ENCODE results near the gene CTNNBL1.
"Not testable (repeated sequence)": the region's sequence is repeated elsewhere in the genome, so short reads cannot be mapped to it uniquely, and the experiment has no call there.

The CTNNBL1 gene

GRCh38 chr20:37711994-37712964 lies 18.4 kb downstream of the CTNNBL1 start:
- no peak for DNase-seq

DNA sequence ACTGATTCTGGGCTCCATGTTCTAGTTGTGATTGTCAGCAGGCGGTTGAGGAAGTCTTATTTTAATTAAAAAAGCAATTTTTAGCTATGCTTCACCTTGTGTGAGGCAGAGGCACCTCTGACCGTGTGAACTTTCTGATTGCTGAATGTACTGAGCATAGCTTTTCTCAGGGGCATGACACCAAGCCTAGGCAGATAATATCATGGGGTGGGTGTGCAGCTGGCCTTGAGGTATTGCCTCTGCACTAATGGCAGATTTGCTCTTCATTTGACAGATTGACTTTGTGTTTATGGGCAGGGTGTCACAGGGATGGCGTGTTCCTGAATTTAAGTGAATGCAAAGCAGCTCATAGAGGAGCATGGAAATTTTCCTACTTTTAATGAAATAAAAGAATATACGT lies 19.6 kb downstream of the CTNNBL1 start:
- no peak for DNase-seq

DNA sequence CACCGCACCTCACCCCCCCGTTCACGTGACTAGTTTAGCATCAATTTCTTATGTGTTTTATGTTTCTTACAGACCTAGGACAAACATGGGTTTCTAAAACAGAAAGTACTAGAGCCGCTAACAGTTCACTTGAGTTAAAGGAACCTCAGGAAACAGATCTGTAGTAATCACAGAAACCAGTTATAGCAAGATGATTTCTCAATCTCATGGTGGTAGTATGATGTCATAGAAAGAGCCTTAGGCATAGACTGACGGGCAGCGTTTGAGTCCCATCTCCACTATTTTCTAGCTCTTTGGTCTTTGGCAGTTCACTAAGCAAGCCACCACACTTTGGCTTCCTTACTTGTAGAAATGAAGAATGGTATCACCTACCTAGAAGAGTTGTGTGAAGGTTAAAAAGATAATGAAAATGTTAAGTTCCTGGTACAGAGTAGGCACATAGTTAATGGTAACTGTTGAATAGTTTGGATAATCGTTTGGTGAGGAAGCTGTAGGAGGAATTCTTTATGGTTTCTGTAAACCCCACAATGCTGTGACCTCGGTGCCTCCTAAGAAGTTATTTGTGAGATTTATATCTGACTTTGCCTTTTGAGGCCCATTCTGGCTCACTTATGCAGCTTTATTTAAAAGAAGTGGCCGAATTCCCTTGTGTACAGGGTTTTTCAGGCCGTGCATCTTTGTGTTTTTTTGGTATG lies 21.3 kb downstream of the CTNNBL1 start:
- DNase-seq = no peak

DNA sequence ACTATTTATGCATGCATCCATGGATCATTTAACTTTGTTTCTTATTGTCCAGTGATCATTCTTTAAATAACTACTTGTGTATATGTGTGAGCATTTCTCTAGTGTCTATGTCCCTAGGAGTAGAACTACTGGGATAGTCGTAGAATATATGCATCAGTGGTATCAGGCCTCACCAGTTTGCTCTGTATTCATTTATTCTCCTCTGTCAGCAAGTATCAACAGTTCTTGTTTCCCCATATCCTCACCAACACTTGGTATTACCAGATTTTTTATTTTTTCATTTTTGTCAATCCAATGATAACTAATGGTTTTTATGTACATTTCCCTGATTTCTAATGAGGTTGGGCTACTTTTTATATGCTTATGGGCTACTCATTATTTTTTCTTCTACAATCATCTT lies 27.9 kb downstream of the CTNNBL1 start:
- no peak for DNase-seq

DNA sequence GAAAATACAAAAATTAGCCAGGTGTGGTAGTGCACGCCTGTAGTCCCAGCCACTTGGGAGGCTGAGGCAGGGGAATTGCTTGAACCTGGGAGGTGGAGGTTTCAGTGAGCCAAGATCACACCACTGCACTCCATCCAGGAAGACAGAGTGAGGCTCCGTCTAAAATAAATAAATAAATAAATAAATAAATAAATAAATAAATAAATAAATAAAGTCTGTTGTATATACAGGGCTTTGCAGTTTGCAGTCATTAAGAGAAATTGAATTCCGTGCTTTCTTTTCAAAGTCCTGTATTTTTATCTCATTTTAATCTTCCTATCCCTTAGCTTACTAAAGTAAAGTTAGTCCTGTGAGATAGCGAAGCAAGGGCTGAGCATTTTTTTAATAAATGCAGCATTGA lies 28.5 kb downstream of the CTNNBL1 start:
- not testable (repeated sequence) for DNase-seq

DNA sequence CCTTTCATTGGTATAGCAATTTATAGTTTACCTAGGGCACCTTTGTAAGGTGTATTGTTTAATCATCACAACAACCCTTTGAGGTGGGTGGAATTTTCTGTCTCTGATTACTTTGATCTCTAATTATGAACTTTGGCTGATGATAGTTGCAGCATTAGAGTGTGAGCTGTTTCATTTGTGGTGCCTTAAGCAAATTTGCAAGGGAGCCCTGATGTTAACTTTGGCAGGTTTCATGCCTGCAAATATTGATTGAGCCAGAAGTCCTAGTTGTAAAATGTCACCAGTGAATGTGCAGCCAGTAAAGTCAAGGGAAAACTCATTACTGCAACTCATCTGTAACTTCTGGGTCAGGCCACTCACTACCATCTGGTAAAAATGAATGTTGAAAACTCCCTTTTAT lies 29.8 kb downstream of the CTNNBL1 start:
- DNase-seq = no peak

GRCh38 chr20:37725165-37725564 lies 31.3 kb downstream of the CTNNBL1 start:
- DNase-seq = no peak

- no peak for DNase-seq
These were observed 32.0 kb downstream of the CTNNBL1 start for GRCh38 chr20:37725855-37726254.

GRCh38 chr20:37726321-37726720 lies 32.5 kb downstream of the CTNNBL1 start:
- no peak for DNase-seq

GRCh38 chr20:37726971-37727956 lies 33.4 kb downstream of the CTNNBL1 start:
- no peak for DNase-seq

DNA sequence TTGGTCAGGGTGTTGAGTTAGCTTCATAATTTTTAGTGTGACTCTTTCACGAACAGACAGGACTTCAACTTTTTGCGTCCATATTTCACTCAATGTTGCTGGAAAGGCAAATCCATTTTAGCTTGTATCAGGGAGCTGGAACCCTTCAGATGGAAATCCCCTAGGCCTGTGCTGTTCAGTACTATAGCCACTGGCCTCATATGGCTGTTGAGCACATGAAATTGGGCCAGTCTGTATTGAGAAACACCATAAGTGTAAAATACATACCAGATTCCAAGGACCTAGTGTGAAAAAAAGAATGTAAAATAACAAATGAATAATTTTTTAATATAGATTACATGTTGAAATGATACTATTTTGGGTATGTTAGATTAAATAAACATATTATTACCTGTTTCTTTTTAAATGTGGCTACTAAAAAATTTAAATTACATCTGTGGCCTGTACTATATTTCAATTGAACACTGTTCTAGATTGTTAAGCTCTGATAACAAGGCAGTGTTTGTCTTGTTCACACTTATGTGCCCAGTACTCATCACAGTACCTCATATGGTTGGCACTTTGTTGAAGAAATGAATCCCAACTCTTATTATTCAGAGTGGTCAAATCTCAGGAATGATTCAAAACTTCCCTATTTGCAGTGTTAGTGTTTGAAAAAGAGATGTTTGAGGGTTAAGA lies 34.3 kb downstream of the CTNNBL1 start:
- no peak for DNase-seq

DNA sequence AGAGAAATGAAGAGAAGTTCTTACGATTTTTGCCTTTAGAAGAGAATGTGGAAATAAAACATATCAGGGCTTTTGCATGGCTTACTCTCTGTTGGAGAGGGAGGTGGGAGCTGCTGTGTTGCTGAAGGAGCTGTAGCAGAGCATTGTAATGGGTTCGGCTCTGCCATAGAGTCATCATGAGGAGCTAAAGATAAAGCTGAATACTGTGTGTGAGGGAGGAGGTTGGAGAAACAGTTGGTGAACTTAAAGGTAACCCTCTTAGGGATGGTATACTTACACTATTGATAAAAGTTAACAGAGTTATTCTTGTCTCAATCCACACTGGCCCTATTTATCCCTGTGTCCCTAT lies 34.8 kb downstream of the CTNNBL1 start:
- DNase-seq = no peak

GRCh38 chr20:37729452-37729851 lies 35.6 kb downstream of the CTNNBL1 start:
- DNase-seq = no peak

DNA sequence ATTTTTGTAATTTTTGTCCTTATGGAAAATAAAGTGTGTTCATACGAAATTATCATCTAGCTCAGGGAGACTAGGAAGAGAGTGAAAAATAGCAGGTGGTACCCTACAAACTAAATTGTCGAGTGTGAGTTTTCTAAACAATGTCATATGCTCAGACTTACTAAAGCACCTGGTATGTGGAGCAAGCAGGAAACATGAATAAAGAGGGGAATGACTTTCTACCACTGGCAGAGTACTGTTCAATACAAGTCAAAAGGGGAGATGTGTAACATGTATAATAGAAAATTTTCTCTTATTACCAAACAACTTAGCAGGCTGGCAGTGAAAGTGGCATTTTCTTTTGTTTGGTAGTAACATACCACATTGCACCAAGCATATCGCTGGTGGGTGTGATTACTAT lies 36.1 kb downstream of the CTNNBL1 start:
- DNase-seq = no peak

DNA sequence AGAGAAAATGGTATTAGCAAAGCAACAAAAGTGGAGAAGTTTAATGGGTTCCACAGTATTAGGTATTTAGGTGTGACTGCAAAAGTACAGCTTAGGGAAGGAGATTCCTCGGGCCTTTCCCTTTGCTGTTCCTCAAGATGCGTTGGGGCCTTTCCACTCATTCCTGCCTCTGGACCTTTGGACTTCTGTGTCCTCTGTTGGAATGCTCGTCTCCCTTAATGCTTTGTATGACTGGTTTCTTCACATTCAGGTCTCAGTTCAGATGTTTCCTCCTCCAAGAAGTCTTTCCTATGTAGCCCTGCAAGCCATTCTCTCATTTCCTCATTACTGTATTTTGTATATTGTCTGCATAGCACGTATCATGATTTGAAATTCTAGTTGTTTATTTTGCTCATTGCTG lies 39.6 kb downstream of the CTNNBL1 start:
- DNase-seq = no peak

DNA sequence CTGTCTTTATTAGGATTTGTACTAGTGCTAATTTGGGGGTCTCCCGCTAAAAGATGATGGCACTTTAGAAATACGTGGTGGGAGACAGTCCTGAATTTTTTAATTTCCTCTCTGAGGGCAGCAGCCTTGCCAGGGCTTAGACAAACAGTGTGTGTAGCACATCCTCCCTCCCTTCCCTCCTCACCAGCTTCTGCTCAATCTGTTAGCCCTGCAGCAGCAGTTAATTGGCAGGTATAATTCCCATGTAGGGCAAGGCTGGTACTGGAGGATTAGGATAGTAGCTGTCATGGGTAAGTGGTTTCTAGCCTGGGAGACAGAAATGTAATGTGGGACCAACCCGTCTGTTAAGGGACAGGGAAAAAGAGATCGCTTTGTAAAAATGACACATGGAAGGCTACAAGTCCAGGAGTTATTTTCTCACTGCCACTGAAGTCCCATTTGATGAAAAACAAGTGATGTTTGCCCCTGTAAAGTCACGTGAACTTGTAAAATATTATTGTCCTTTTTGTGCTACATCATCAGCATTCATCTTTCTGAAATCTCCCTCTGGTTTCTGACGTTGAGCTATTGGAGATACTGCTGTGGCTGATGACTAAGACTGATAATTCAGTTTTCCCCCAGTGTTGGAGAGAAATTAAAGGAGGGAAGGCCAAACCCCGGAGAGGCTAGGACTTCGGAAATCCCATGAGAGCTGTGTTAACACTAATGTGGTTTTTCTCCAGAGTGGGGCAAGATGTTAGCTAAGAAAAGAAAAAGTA lies 40.6 kb downstream of the CTNNBL1 start:
- DNase-seq = no peak

DNA sequence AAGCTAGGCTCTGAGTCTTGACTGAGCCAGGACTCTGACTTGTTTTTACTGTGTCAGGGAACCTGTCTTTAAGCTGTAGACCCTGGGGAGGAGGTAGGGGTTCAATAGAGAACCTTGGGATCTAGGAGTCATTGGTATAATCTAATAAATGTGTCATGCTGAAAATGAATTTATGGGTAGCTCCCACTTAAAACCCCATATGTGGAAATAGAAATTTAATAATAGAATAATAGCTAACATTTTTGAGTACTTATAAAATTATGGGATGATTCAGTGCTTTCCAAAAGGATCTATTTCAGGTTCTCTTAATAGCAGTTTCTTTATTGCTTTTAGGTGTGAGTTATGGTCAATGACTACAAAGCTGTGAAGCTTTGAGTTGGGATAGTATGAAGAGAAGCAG lies 41.7 kb downstream of the CTNNBL1 start:
- no peak for DNase-seq

DNA sequence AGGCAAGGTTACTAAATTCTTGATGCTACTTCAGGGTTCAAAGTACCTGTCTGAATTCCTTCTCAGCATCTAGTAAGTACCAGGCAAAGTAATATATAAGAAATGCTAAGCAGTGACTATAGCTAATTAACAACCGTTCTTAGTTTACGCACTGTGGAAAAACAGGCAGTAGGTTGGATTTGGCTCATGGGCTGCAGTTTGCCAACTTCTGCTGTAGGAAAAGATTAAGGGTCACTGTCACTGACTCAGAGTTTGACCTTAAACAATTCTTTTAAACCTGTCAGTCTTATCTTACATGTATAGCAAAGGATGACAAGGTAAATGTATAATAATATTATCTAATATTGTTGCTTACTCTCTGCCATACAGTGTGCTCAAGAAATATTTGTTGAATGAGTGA lies 42.3 kb downstream of the CTNNBL1 start:
- no peak for DNase-seq

GRCh38 chr20:37737826-37738420 lies 44.1 kb downstream of the CTNNBL1 start:
- DNase-seq = no peak

- no peak for DNase-seq
These were observed 47.2 kb downstream of the CTNNBL1 start for GRCh38 chr20:37741055-37741454.

DNA sequence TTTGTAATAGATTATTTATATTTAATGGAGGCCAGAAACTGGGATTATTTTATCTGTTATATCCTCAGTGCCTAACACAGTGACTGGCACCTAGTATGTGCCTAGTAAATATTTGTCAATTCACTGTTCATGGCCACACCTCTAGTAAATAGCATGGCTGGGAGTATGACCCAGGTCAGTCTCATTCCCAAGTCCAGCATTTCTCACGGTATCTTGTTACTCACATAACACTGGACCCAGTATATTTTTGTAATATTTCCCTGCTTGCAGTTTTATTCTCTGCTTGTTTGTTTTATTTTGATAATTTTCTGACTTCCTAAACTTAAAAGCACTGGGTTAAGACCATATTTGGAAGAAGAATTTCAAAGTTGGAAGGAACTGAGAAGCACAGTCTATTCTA lies 47.7 kb downstream of the CTNNBL1 start:
- no peak for DNase-seq
